K562 (cell line): ENCODE data around the gene CLCN1. TPM values are rescaled to one million over a fixed set of nuclear protein-coding genes. Genes with fewer than 3 reads are reported as not detected.

ENCODE experiments used
- ATAC-seq: fragments of 200-7000 bp; cut with Tn5 transposase; 3 replicates; pipeline ENCODE4 v1.9.1; 2020; ENCODE audit warnings: moderate library complexity
- BruUV-seq: library from RNA; stranded (reverse); fragments of 400-500 nt; replicated peaks from 2 replicates; lab custom pipeline; 2021; lab: Mats Ljungman, UMichigan
- CTCF ChIA-PET: fragments of 300-600 bp; formaldehyde crosslinking; extraction: SDS; loops from one replicate; lab custom pipeline; 2021; ENCODE audit warnings: low intra/inter-chr PET ratio; lab: Yijun Ruan, JAX
- POLR2A ChIA-PET: fragments of 300-600, 350-650 bp; sonication (Branson Sonifier 250); formaldehyde crosslinking; extraction: SDS; loops from one replicate; lab custom pipeline; 2021; ENCODE audit warnings: antibody characterized with exemption, inconsistent platforms; lab: Yijun Ruan, JAX
- DNase-seq, 4 experiments: peaks; one replicate each; pipeline versions ENCODE4 v3.0.0 to v3.0.0-alpha.2; 2011 to 2018; ENCODE audit warnings: low spot score in 3 of 4, mixed read lengths in 3 of 4; ENCODE audit errors: extremely low read depth in 1 of 4
- FAIRE-seq: peaks from 2 replicates; lab custom pipeline; 2011; peaks lifted over from hg19 to GRCh38; lab: Jason Lieb, UNC
- H2AFZ ChIP-seq: 2 replicates; pipeline ENCODE4 v1.6.0; 2011; ENCODE audit warnings: low read depth, low read length, control low read depth, inconsistent platforms
- H3K27ac ChIP-seq: fragments of 200-600 bp; 3 replicates; pipeline ENCODE4 v1.8.0; 2011; ENCODE audit warnings: low read depth, mild to moderate bottlenecking, control low read depth, inconsistent platforms, low read length, moderate library complexity, mixed read lengths; ENCODE audit errors: extremely low read depth
- H3K27me3 ChIP-seq, 2 experiments: fragments of 300-600 bp in 1 of 2; 2 replicates in 1 of 2; 3 replicates in 1 of 2; pipeline versions ENCODE4 v1.6.0 to v1.8.0; 2011; ENCODE audit warnings: inconsistent platforms in 2 of 2, low read length in 2 of 2, mild to moderate bottlenecking in 1 of 2, mixed read lengths in 1 of 2, moderate library complexity in 1 of 2; ENCODE audit not compliant: control insufficient read depth in 2 of 2, insufficient read depth in 2 of 2
- H3K36me3 ChIP-seq: fragments of 300-600 bp; 3 replicates; pipeline ENCODE4 v1.8.0; 2011; ENCODE audit warnings: mild to moderate bottlenecking, low read length, inconsistent platforms; ENCODE audit not compliant: control insufficient read depth, insufficient read depth
- H3K4me1 ChIP-seq, 2 experiments: fragments of 200-600 bp in 1 of 2; replicated peaks in 1 of 2; 2 replicates in 1 of 2; 3 replicates in 1 of 2; pipeline versions ENCODE4 v1.5.1 to v1.8.0; 2011; ENCODE audit warnings: inconsistent platforms in 2 of 2, low read length in 2 of 2, mild to moderate bottlenecking in 1 of 2, mixed read lengths in 1 of 2, moderate library complexity in 1 of 2; ENCODE audit not compliant: control insufficient read depth in 2 of 2, insufficient read depth in 2 of 2
- H3K4me2 ChIP-seq: 2 replicates; pipeline ENCODE4 v1.6.1; 2011; ENCODE audit warnings: low read length, control low read depth, inconsistent platforms, mixed read lengths; ENCODE audit not compliant: insufficient read depth
- H3K4me3 ChIP-seq: fragments of 200-600 bp; sonication (generic), shearing (Covaris generic); 2 replicates; pipeline ENCODE4 v1.5.1; 2016; ENCODE audit warnings: control low read depth, inconsistent platforms
- H3K79me2 ChIP-seq: fragments of 200-600 bp; 3 replicates; pipeline ENCODE4 v1.8.0; 2011; ENCODE audit warnings: low read length, inconsistent platforms; ENCODE audit not compliant: control insufficient read depth, insufficient read depth
- H3K9ac ChIP-seq, 2 experiments: 2 replicates each; pipeline versions ENCODE4 v1.6.0 to v1.6.1; 2011; ENCODE audit warnings: low read depth in 2 of 2, low read length in 2 of 2, control low read depth in 1 of 2, inconsistent platforms in 1 of 2, mild to moderate bottlenecking in 1 of 2, mixed read lengths in 1 of 2; ENCODE audit not compliant: insufficient read depth in 1 of 2
- H3K9me1 ChIP-seq: one replicate; pipeline ENCODE4 v1.6.0; 2011; ENCODE audit warnings: inconsistent platforms, mild to moderate bottlenecking, low read length, moderate library complexity; ENCODE audit not compliant: control insufficient read depth, insufficient read depth
- H3K9me3 ChIP-seq: replicated peaks from 2 replicates; pipeline ENCODE4 v1.5.1; 2011; ENCODE audit warnings: low read depth, low read length, inconsistent platforms; ENCODE audit not compliant: control insufficient read depth, insufficient read depth
- H4K20me1 ChIP-seq: replicated peaks from 2 replicates; pipeline ENCODE4 v1.6.1; 2011; ENCODE audit warnings: low read length, inconsistent platforms, mixed read lengths; ENCODE audit not compliant: control insufficient read depth, insufficient read depth
- CEBPB ChIP-seq: fragments of 450-650 bp; IDR thresholded peaks from 2 replicates; pipeline ENCODE4 v1.6.1; 2016; ENCODE audit warnings: missing genetic modification characterization, missing compliant biosample characterization
- DPF2 ChIP-seq: fragments of 450-650 bp; IDR thresholded peaks from 2 replicates; pipeline ENCODE4 v1.6.1; 2016
- HCFC1 ChIP-seq: IDR thresholded peaks from 2 replicates; pipeline ENCODE4 v1.6.1; 2012; ENCODE audit warnings: low read depth, low read length, improper control_type of control experiment
- MTF1 ChIP-seq: fragments of 250-450 bp; sonication (Bioruptor Pico); IDR thresholded peaks from 2 replicates; pipeline ENCODE4 v1.9.0; 2021; ENCODE audit warnings: moderate library complexity, mild to moderate bottlenecking, inconsistent platforms, borderline replicate concordance
- OTX1 ChIP-seq: fragments of 450-650 bp; formaldehyde crosslinking; IDR thresholded peaks from 2 replicates; pipeline ENCODE4 v1.4.0; 2022; ENCODE audit warnings: mild to moderate bottlenecking
- RAD21 ChIP-seq, 2 experiments: fragments of 250-450 bp in 1 of 2; fragments of 450-650 bp in 1 of 2; sonication (Bioruptor Pico) in 1 of 2; formaldehyde crosslinking in 1 of 2; IDR thresholded peaks in 1 of 2; conservative IDR thresholded peaks in 1 of 2; 2 replicates each; pipeline versions ENCODE4 v1.4.0 to v1.8.0; 2020 to 2022; ENCODE audit warnings: mild to moderate bottlenecking in 2 of 2, moderate library complexity in 1 of 2
- SMARCB1 ChIP-seq: IDR thresholded peaks from 2 replicates; pipeline ENCODE4 v1.6.1; 2011; ENCODE audit warnings: improper control_type of control experiment, low read depth; ENCODE audit not compliant: insufficient read length
- SMC3 ChIP-seq: conservative IDR thresholded peaks from 2 replicates; pipeline ENCODE4 v1.6.1; 2011; ENCODE audit warnings: low read depth, low read length, improper control_type of control experiment; ENCODE audit not compliant: insufficient read depth
- WGBS: fragments of 100-300 bp; shearing (Covaris generic); methylation state at CpG from one replicate; pipeline ENCODE4 v1.1.6; 2016; ENCODE audit warnings: low coverage, mixed read lengths; ENCODE audit not compliant: insufficient coverage; ENCODE audit errors: missing lambda C conversion rate; 5-methylcytosine and 5-hydroxymethylcytosine counted together
- in situ Hi-C: fragments of 300-500 bp; cut with MboI; formaldehyde crosslinking; loops from 4 replicates; pipeline ENCODE4 v1.15.0; 2018; ENCODE audit warnings: inconsistent platforms, mixed read lengths
- intact Hi-C: fragments of 100-400 bp; cut with micrococcal nuclease; formaldehyde crosslinking; loops from 2 replicates; pipeline ENCODE4 v1.14.2; 2022
- polyA plus RNA-seq, 8 experiments: library from polyadenylated mRNA; depleted of rRNA in 4 of 8; stranded (reverse) in 5 of 8; unstranded in 3 of 8; fragments of >200 nt; fragmentation: Nextera tagmentation in 2 of 8; fragmentation: Illumina TruSeq in 1 of 8; extraction: Ambion mirVana in 2 of 8; extraction: Trizol in 1 of 8; gene quantifications; 2 replicates each; pipeline versions ENCODE4 v1.2.1 to v1.2.3, GENCODE V29; 2011 to 2014; ENCODE audit warnings: inconsistent platforms in 1 of 8, missing spikeins in 1 of 8
- total RNA-seq, 7 experiments: library from RNA; depleted of rRNA in 6 of 7; stranded (reverse); fragments of >200 nt in 6 of 7; fragmentation: Illumina TruSeq in 2 of 7; extraction: Trizol in 2 of 7; gene quantifications; 2 replicates each; pipeline versions ENCODE4 v1.2.1 to v1.2.3, GENCODE V29; 2011 to 2021; ENCODE audit warnings: low replicate concordance in 1 of 7
- TF ChIP-seq, protein P1 (sequence below): fragments of 450-650 bp; IDR thresholded peaks from 2 replicates; pipeline ENCODE4 v1.6.1; 2016
- TF ChIP-seq, protein P2 (sequence below), 2 experiments: fragments of 450-650 bp; formaldehyde crosslinking in 1 of 2; IDR thresholded peaks; 2 replicates each; pipeline versions ENCODE4 v1.4.0 to v1.6.1; 2014 to 2020; ENCODE audit warnings: mild to moderate bottlenecking in 2 of 2, borderline replicate concordance in 1 of 2, low read depth in 1 of 2

The CLCN1 gene
- total and polyA plus RNA-seq, 9 of the 15 experiments (the other 6 are each of a cell fraction or from before 2014, with no cell fraction given) = 0.01 to 0.11 (median 0.04) TPM; not detected in 4

DNA sequence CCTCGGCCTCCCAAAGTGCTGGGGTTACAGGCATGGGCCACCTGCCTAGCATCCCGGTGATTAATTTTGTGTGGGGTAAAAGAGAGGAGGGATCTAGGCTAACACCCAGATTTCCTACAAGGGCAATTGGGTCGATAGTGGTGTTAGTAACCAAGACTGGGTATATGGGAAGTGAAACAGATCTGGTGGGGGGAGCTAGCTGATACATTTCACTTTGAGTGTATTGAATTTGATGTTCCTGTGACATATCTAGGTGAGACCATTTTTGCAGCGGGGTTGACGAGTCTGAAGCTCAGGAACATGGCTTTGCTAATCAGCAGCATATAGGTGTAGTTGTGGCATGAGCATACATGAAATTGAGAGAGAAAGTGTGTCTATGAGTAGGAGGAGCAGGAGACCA lies 12.0 kb downstream of the CLCN1 start (continued):
- no peak for TF ChIP-seq OTX1
- TF ChIP-seq CEBPB = no peak
- no peak for TF ChIP-seq SMARCB1
- TF ChIP-seq, protein P1, sequence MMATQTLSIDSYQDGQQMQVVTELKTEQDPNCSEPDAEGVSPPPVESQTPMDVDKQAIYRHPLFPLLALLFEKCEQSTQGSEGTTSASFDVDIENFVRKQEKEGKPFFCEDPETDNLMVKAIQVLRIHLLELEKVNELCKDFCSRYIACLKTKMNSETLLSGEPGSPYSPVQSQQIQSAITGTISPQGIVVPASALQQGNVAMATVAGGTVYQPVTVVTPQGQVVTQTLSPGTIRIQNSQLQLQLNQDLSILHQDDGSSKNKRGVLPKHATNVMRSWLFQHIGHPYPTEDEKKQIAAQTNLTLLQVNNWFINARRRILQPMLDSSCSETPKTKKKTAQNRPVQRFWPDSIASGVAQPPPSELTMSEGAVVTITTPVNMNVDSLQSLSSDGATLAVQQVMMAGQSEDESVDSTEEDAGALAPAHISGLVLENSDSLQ = no peak

DNA sequence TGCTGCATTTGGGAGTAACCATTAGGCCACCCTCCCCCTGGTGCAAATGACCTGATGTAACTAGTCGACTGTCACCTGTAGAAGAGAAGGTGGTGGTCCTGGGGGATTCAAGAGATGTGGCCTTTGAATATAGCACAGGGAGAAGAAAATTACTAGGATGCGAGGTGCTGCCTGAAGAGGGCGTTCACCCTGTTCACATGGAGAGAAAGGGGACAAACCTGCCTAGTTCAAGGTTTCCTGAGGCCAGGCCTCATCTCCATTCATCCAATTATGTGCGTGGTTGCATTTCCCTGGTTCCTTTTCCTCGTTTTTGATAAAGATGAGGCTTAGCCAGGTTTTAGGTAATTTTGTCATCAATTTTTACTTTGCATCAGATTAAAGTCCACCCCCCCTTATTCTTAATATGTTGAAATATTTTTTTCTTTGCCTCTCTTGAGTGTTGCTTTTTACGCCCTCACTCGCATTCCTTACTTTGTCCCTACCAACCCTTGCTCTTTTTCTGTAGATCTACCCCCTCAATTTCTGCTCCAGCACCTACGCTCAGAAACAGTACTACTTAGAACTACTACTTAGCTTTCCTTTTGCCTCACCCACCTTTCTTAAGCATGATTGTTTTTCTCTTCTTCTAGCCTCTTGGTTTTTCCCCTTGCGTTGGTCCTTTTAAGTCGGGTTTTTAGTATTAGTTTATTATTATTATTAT lies 13.7 kb downstream of the CLCN1 start:
- ChIA-PET CTCF (interaction anchor here (0.6 kb wide), 1 partner anchor 56 kb away, joined by 3 read pairs; no protein-coding TSS in a partner anchor), POLR2A (interaction anchor here (1.2 kb wide), 1 partner anchor 26 kb away, joined by 3 read pairs; no protein-coding TSS in a partner anchor)
- no peak overlapping the region for H3K27ac ChIP-seq
- ATAC-seq = peak; percentile 72
- H3K79me2 ChIP-seq = no peaks in the 10 kb centered on the region
- no peaks in the 10 kb centered on the region for H3K9me1 ChIP-seq
- no peak overlapping the region for H3K4me3 ChIP-seq
- FAIRE-seq = no peak
- H4K20me1 ChIP-seq = no peaks in the 10 kb centered on the region
- H3K4me1 ChIP-seq = no peaks in the 10 kb centered on the region
- no peaks in the 10 kb centered on the region for H3K36me3 ChIP-seq
- H2AFZ ChIP-seq = no peak overlapping the region
- BruUV-seq = no TSS peak
- intact Hi-C loops = no loop called here
- H3K9me3 ChIP-seq = no peaks in the 10 kb centered on the region
- peaks cover 44 to 65% of the 10 kb centered on the region in 2 experiments for H3K27me3 ChIP-seq
- no peak for DNase-seq
- no peak overlapping the region for H3K9ac ChIP-seq
- no peak overlapping the region for H3K4me2 ChIP-seq
- 5% methylated on average over 10 of the region's 10 CpGs for WGBS
- in situ Hi-C loops = no loop called here
- TF ChIP-seq DPF2 = no peak
- no peak for TF ChIP-seq MTF1
- TF ChIP-seq RAD21 (CRISPR knock-in tag; conservative IDR thresholded peaks at IDR 0.05 in 1 of 2, IDR thresholded peaks at IDR 0.05 in 1 of 2) = peak in 1 of 2 experiments; percentile 48; a peak in 2 of 4 replicates
- TF ChIP-seq HCFC1 = no peak
- TF ChIP-seq, protein P2, sequence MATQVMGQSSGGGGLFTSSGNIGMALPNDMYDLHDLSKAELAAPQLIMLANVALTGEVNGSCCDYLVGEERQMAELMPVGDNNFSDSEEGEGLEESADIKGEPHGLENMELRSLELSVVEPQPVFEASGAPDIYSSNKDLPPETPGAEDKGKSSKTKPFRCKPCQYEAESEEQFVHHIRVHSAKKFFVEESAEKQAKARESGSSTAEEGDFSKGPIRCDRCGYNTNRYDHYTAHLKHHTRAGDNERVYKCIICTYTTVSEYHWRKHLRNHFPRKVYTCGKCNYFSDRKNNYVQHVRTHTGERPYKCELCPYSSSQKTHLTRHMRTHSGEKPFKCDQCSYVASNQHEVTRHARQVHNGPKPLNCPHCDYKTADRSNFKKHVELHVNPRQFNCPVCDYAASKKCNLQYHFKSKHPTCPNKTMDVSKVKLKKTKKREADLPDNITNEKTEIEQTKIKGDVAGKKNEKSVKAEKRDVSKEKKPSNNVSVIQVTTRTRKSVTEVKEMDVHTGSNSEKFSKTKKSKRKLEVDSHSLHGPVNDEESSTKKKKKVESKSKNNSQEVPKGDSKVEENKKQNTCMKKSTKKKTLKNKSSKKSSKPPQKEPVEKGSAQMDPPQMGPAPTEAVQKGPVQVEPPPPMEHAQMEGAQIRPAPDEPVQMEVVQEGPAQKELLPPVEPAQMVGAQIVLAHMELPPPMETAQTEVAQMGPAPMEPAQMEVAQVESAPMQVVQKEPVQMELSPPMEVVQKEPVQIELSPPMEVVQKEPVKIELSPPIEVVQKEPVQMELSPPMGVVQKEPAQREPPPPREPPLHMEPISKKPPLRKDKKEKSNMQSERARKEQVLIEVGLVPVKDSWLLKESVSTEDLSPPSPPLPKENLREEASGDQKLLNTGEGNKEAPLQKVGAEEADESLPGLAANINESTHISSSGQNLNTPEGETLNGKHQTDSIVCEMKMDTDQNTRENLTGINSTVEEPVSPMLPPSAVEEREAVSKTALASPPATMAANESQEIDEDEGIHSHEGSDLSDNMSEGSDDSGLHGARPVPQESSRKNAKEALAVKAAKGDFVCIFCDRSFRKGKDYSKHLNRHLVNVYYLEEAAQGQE (IDR thresholded peaks at IDR 0.05; ENCODE audit: borderline replicate concordance) = peak; percentile 8; the same call in 1 of the 2 replicates
- TF ChIP-seq, protein P2 (CRISPR knock-in tag; IDR thresholded peaks at IDR 0.05; ENCODE audit: low read depth) = no peak
- TF ChIP-seq SMC3 = no peak
